Adrenal gland (tissue), 12 donors: Measurements from ENCODE around the gene USP8. TPM values are rescaled to one million over a fixed set of nuclear protein-coding genes. Genes with fewer than 3 reads are reported as not detected.

Experiments used
- DNase-seq, 7 donors: peaks; one replicate each; pipeline ENCODE4 v3.0.0-alpha.2; 2019 to 2020
- H3K27ac ChIP-seq, 5 donors: fragments of 200-600 bp; sonication (generic) in 4 of 5; 1 replicate in 3 of 5; 2 replicates in 2 of 5; pipeline versions ENCODE4 v1.5.1 to v1.8.0; 2016 to 2020; ENCODE audit warnings: mild to moderate bottlenecking in 1 of 5
- H3K27me3 ChIP-seq: fragments of 200-600 bp; 2 replicates; pipeline ENCODE4 v1.8.0; 2021
- H3K36me3 ChIP-seq, 2 donors: fragments of 200-600 bp; replicated peaks in 1 of 2; 1 replicate in 1 of 2; 2 replicates in 1 of 2; pipeline versions ENCODE4 v1.5.1 to v1.8.0; 2018 to 2022
- H3K4me1 ChIP-seq, 2 donors: fragments of 200-600 bp; replicated peaks in 1 of 2; 1 replicate in 1 of 2; 2 replicates in 1 of 2; pipeline versions ENCODE4 v1.5.1 to v1.8.0; 2018 to 2021
- H3K4me3 ChIP-seq, 4 donors: fragments of 200-600 bp; sonication (generic) in 3 of 4; one replicate each; pipeline ENCODE4 v1.5.1; 2016 to 2018
- H3K9me3 ChIP-seq, 3 donors: fragments of 200-600 bp; sonication (generic) in 1 of 3; replicated peaks in 1 of 3; 1 replicate in 2 of 3; 2 replicates in 1 of 3; pipeline versions ENCODE4 v1.5.1 to v1.8.0; 2016 to 2021
- CTCF ChIP-seq, 6 experiments: fragments of 450-650 bp in 4 of 6; fragments of 200-600 bp in 2 of 6; sonication (generic) in 1 of 6; IDR thresholded peaks; 1 replicate in 5 of 6; 2 replicates in 1 of 6; pipeline versions ENCODE4 v1.5.1 to v1.8.0; 2016 to 2021; ENCODE audit warnings: antibody characterized with exemption in 6 of 6, mild to moderate bottlenecking in 2 of 6, moderate library complexity in 1 of 6
- POLR2A ChIP-seq, 2 donors: fragments of 450-650 bp; IDR thresholded peaks; one replicate each; pipeline ENCODE4 v1.6.1; 2017; ENCODE audit warnings: antibody characterized with exemption in 2 of 2, mild to moderate bottlenecking in 2 of 2, moderate library complexity in 1 of 2
- WGBS, 4 donors: extraction: QIAGEN DNeasy Blood & Tissue Kit in 2 of 4; methylation state at CpG; one replicate each; pipeline versions ENCODE4 v1.1.5 to v1.1.7; 2013 to 2017; 5-methylcytosine and 5-hydroxymethylcytosine counted together
- intact Hi-C, 2 donors: fragments of 100-400 bp; cut with DNase I; formaldehyde crosslinking; loops; one replicate each; pipeline versions ENCODE4 v1.14.1 to v1.15.0; 2022 to 2023
- polyA plus RNA-seq, 3 donors: library from polyadenylated mRNA; stranded (reverse); fragments of 200-250 nt in 2 of 3; fragments of 350-450 nt in 1 of 3; fragmentation: Illumina TruSeq in 1 of 3; extraction: RNeasy Lipid Tissue Mini Kit (QIAGEN cat#74804) in 1 of 3; gene quantifications; one replicate each; pipeline ENCODE4 v1.2.3, GENCODE V29; 2013 to 2014
- total RNA-seq, 9 donors: library from RNA; depleted of rRNA in 4 of 9; stranded (reverse); fragments of >200 nt in 4 of 9; fragments of 120-200 nt in 1 of 9; fragmentation: NEBNext Ultra II Directional in 1 of 9; extraction: Animal tissue kit (Norgen Biotek cat#: 25700) in 1 of 9; gene quantifications; one replicate each; pipeline versions ENCODE4 v1.1.0 to v1.2.4, GENCODE V29; 2013 to 2023
- donor health status: healthy with polysubstance abuse.
- donor health status: Bipolar disorder and iron deficiency.
- donor health status: DM: yes; HTN: yes; CAD: no.
- donor health status: DM: no; HTN: no; CAD: no.
- donor health status: DM: no; HTN: no; CAD: no.
- donor health status: DM: yes; HTN: yes; CAD: no.

USP8 gene
- total and polyA plus RNA-seq, 12 donors, result 15.4 to 81.6 (median 60.2) TPM

GRCh38 chr15:50542887-50543210 is 118.6 kb downstream of the USP8 start:
- Histone ChIP-seq H3K27me3 (no peaks in the 10 kb centered on the region), H3K4me3 (no peak overlapping the region), H3K9me3 (no peaks in the 10 kb centered on the region), H3K36me3 (no peaks in the 10 kb centered on the region), H3K4me1 (no peaks in the 10 kb centered on the region), H3K27ac (no peak overlapping the region)
- WGBS, 4 donors, result 72 to 84% (median 77%) methylated on average over 2 of the region's 2 CpGs
- no peak for TF ChIP-seq POLR2A (IDR thresholded peaks at IDR 0.05)
- TF ChIP-seq CTCF (IDR thresholded peaks at IDR 0.05), result no peak
- DNase-seq, result no peak
- intact Hi-C loops, result no loop called here

GRCh38 chr15:50543556-50543955 is 119.4 kb downstream of the USP8 start:
- H3K27ac ChIP-seq, result no peak overlapping the region
- H3K27me3 ChIP-seq, result no peaks in the 10 kb centered on the region
- no peak for TF ChIP-seq POLR2A (IDR thresholded peaks at IDR 0.05)
- no peaks in the 10 kb centered on the region for H3K4me1 ChIP-seq
- intact Hi-C loops, result no loop called here
- WGBS, 4 donors, result 85 to 92% (median 90%) methylated on average over 3 of the region's 3 CpGs
- no peaks in the 10 kb centered on the region for H3K9me3 ChIP-seq
- H3K36me3 ChIP-seq, result no peaks in the 10 kb centered on the region
- DNase-seq, result no peak
- no peak overlapping the region for H3K4me3 ChIP-seq

GRCh38 chr15:50544368-50544767 is 120.2 kb downstream of the USP8 start:
- no peaks in the 10 kb centered on the region for H3K4me1 ChIP-seq
- no peak for DNase-seq
- 72 to 82% (median 77%) methylated on average over 5 of the region's 5 CpGs for WGBS, 4 donors
- H3K27ac ChIP-seq, result no peak overlapping the region
- no peaks in the 10 kb centered on the region for H3K9me3 ChIP-seq
- no peaks in the 10 kb centered on the region for H3K36me3 ChIP-seq
- no peaks in the 10 kb centered on the region for H3K27me3 ChIP-seq
- no peak for TF ChIP-seq POLR2A (IDR thresholded peaks at IDR 0.05)
- TF ChIP-seq CTCF (IDR thresholded peaks at IDR 0.05), result no peak
- intact Hi-C loops, result no loop called here
- no peak overlapping the region for H3K4me3 ChIP-seq

GRCh38 chr15:50546566-50546965 is 122.4 kb downstream of the USP8 start, which contains the start of gene USP50:
USP50 (minus strand) TSS chr15:50546666; CDS start chr15:50546525, 141 bp downstream.
- intact Hi-C loops, result no loop called here
- WGBS, 4 donors, result 88 to 93% (median 91%) methylated on average over 5 of the region's 5 CpGs
- Histone ChIP-seq H3K9me3 (no peaks in the 10 kb centered on the region), H3K4me1 (no peaks in the 10 kb centered on the region), H3K4me3 (no peak within 1 kb of the TSS), H3K36me3 (no peaks in the 10 kb centered on the region), H3K27ac (no peak within 1 kb of the TSS), H3K27me3 (no peaks in the 10 kb centered on the region)
- no peak for DNase-seq
- TF ChIP-seq CTCF (IDR thresholded peaks at IDR 0.05) (no peak), POLR2A (IDR thresholded peaks at IDR 0.05) (no peak)

GRCh38 chr15:50549326-50549725 is 125.1 kb downstream of the USP8 start:
- H3K4me3 ChIP-seq, result no peak overlapping the region
- no peak for DNase-seq
- no peaks in the 10 kb centered on the region for H3K9me3 ChIP-seq
- WGBS, 4 donors, result 82 to 89% (median 86%) methylated on average over 7 of the region's 7 CpGs
- no peak overlapping the region for H3K27ac ChIP-seq
- no peaks in the 10 kb centered on the region for H3K4me1 ChIP-seq
- intact Hi-C loops, result no loop called here
- H3K36me3 ChIP-seq, result no peaks in the 10 kb centered on the region
- no peak for TF ChIP-seq POLR2A (IDR thresholded peaks at IDR 0.05)
- TF ChIP-seq CTCF (IDR thresholded peaks at IDR 0.05), result no peak
- H3K27me3 ChIP-seq, result no peaks in the 10 kb centered on the region
